NB4 (cell line): ENCODE results near the gene DENND5B.

Experiments
- POLR2A ChIP-seq: IDR thresholded peaks from 2 replicates; pipeline ENCODE4 v1.6.1; 2011; ENCODE audit warnings: mild to moderate bottlenecking; ENCODE audit not compliant: insufficient read length; ENCODE audit errors: extremely low read depth
- TF ChIP-seq, protein P1 (sequence below): IDR thresholded peaks from one replicate; pipeline ENCODE4 v1.5.1; 2012; ENCODE audit warnings: low read depth, low read length

DNA sequence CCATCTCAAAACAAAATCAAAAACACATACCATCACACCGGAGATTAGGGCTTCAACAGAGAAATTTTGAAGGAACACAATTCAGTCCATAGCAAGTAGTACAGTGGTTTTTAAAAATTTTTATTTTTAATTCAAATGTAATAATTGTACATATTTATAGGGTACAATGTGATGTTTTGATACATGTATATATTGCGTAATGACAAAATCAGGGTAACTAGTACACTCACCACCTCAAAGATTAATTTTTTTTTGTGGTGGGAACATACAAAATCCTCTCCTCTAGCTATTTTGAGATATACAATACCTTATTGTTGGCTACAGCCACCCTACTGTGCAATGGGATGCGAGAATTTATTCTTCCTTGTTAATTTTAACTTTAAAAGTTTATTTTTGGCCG lies 42.5 kb upstream of the DENND5B start:
- TF ChIP-seq, protein P1, sequence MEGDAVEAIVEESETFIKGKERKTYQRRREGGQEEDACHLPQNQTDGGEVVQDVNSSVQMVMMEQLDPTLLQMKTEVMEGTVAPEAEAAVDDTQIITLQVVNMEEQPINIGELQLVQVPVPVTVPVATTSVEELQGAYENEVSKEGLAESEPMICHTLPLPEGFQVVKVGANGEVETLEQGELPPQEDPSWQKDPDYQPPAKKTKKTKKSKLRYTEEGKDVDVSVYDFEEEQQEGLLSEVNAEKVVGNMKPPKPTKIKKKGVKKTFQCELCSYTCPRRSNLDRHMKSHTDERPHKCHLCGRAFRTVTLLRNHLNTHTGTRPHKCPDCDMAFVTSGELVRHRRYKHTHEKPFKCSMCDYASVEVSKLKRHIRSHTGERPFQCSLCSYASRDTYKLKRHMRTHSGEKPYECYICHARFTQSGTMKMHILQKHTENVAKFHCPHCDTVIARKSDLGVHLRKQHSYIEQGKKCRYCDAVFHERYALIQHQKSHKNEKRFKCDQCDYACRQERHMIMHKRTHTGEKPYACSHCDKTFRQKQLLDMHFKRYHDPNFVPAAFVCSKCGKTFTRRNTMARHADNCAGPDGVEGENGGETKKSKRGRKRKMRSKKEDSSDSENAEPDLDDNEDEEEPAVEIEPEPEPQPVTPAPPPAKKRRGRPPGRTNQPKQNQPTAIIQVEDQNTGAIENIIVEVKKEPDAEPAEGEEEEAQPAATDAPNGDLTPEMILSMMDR = no peak
- TF ChIP-seq POLR2A = no peak
